Astrocyte (in vitro differentiated cells and primary cell): ENCODE results near the gene ZNF101. TPM values are rescaled to one million over a fixed set of nuclear protein-coding genes. Genes with fewer than 3 reads are reported as not detected.

ENCODE experiments used
- DNase-seq: peaks from one replicate; pipeline ENCODE4 v3.0.0-alpha.2; 2010; ENCODE audit warnings: low read depth
- FAIRE-seq: peaks from 2 replicates; lab custom pipeline; 2011; peaks lifted over from hg19 to GRCh38; lab: Jason Lieb, UNC
- H2AFZ ChIP-seq: 2 replicates; pipeline ENCODE4 v1.6.0; 2012; ENCODE audit warnings: low read depth, low read length, inconsistent platforms
- H3K27ac ChIP-seq: 2 replicates; pipeline ENCODE4 v1.5.1; 2011; ENCODE audit warnings: low read depth, low read length, inconsistent platforms
- H3K27me3 ChIP-seq: 2 replicates; pipeline ENCODE4 v1.6.0; 2011; ENCODE audit warnings: low read length, inconsistent platforms; ENCODE audit not compliant: insufficient read depth
- H3K36me3 ChIP-seq: 2 replicates; pipeline ENCODE4 v1.5.1; 2011; ENCODE audit warnings: low read length, inconsistent platforms; ENCODE audit not compliant: insufficient read depth
- H3K4me1 ChIP-seq: 2 replicates; pipeline ENCODE4 v1.5.1; 2011; ENCODE audit warnings: low read length, inconsistent platforms; ENCODE audit not compliant: insufficient read depth
- H3K4me2 ChIP-seq: 2 replicates; pipeline ENCODE4 v1.6.0; 2012; ENCODE audit warnings: low read length, inconsistent platforms
- H3K4me3 ChIP-seq: 2 replicates; pipeline ENCODE4 v1.5.1; 2011; ENCODE audit warnings: low read depth, mild to moderate bottlenecking, low read length, inconsistent platforms; ENCODE audit not compliant: insufficient read depth
- H3K79me2 ChIP-seq: 2 replicates; pipeline ENCODE4 v1.6.0; 2012; ENCODE audit warnings: mild to moderate bottlenecking, low read length, inconsistent platforms; ENCODE audit not compliant: insufficient read depth
- H3K9ac ChIP-seq: 2 replicates; pipeline ENCODE4 v1.6.0; 2012; ENCODE audit warnings: mild to moderate bottlenecking, low read length, inconsistent platforms
- H3K9me3 ChIP-seq: 2 replicates; pipeline ENCODE4 v1.5.1; 2012; ENCODE audit warnings: low read depth, mild to moderate bottlenecking, low read length, inconsistent platforms; ENCODE audit not compliant: insufficient read depth
- H4K20me1 ChIP-seq: 2 replicates; pipeline ENCODE4 v1.6.0; 2012; ENCODE audit warnings: low read length, inconsistent platforms; ENCODE audit not compliant: insufficient read depth
- H3K27ac Mint-ChIP-seq: one replicate; pipeline ENCODE4 v1.8.0; 2021; ENCODE audit warnings: mild to moderate bottlenecking, mixed read lengths; ENCODE audit not compliant: unreplicated experiment
- H3K27me3 Mint-ChIP-seq: one replicate; pipeline ENCODE4 v1.8.0; 2021; ENCODE audit warnings: low read depth, mixed read lengths; ENCODE audit not compliant: unreplicated experiment
- H3K36me3 Mint-ChIP-seq: one replicate; pipeline ENCODE4 v1.8.0; 2021; ENCODE audit warnings: low read depth, mixed read lengths; ENCODE audit not compliant: unreplicated experiment
- H3K4me1 Mint-ChIP-seq: one replicate; pipeline ENCODE4 v1.8.0; 2021; ENCODE audit warnings: low read depth, mixed read lengths; ENCODE audit not compliant: unreplicated experiment
- H3K4me3 Mint-ChIP-seq: one replicate; pipeline ENCODE4 v1.8.0; 2021; ENCODE audit warnings: mild to moderate bottlenecking, moderate library complexity, mixed read lengths; ENCODE audit not compliant: unreplicated experiment
- H3K9me3 Mint-ChIP-seq: one replicate; pipeline ENCODE4 v1.8.0; 2021; ENCODE audit warnings: mild to moderate bottlenecking, mixed read lengths; ENCODE audit not compliant: unreplicated experiment
- EZH2 ChIP-seq: IDR thresholded peaks from 2 replicates; pipeline ENCODE4 v1.6.1; 2012; ENCODE audit warnings: mild to moderate bottlenecking, low read length, inconsistent platforms; ENCODE audit not compliant: insufficient read depth
- total RNA-seq: library from RNA; stranded (reverse); gene quantifications from 2 replicates; pipeline ENCODE4 v1.2.1, GENCODE V29; 2021
- TF ChIP-seq, protein P1 (sequence below): IDR thresholded peaks from 2 replicates; pipeline ENCODE4 v1.5.1; 2011; ENCODE audit warnings: low read depth, mild to moderate bottlenecking, inconsistent platforms, low read length, moderate library complexity; ENCODE audit not compliant: insufficient read depth

Gene ZNF101
- total RNA-seq, 1 donor from 2014 or later = 8.9 TPM

DNA sequence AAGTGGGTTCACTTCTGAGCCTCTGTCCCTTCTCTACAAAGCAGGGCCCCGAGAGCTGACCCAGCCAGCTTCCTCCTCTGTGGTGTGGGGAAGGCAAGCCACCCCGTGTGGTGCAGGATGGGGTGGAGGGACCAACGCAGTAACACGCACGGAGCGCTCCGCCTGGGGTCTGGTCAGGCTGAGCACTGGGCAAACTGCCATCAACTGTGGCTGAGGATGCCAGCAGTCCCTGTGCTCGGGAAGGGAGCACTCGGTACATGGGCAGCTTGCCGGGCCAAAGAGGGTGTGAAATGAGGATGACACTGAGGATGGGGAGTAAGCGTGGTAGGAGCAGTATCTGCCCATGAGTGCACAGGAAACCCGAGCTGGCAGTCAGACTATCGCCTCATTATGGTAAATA is 17.6 kb upstream of the ZNF101 start:
- H3K36me3 Mint-ChIP-seq = peaks cover 23% of the 10 kb centered on the region
- Histone ChIP-seq H4K20me1 (peaks cover 12% of the 10 kb centered on the region), H3K4me1 (no peaks in the 10 kb centered on the region), H3K9ac (no peak overlapping the region), H3K4me2 (no peak overlapping the region), H3K27me3 (no peaks in the 10 kb centered on the region), H3K36me3 (peaks cover 31% of the 10 kb centered on the region), H2AFZ (no peak overlapping the region), H3K4me3 (no peak overlapping the region), H3K9me3 (no peaks in the 10 kb centered on the region), H3K79me2 (no peaks in the 10 kb centered on the region), H3K27ac (no peak overlapping the region)
- no peaks in the 10 kb centered on the region for H3K9me3 Mint-ChIP-seq
- DNase-seq = no peak
- H3K4me3 Mint-ChIP-seq = no peak overlapping the region
- FAIRE-seq = no peak
- H3K4me1 Mint-ChIP-seq = no peaks in the 10 kb centered on the region
- no peaks in the 10 kb centered on the region for H3K27me3 Mint-ChIP-seq
- TF ChIP-seq EZH2 = no peak
- TF ChIP-seq, protein P1, sequence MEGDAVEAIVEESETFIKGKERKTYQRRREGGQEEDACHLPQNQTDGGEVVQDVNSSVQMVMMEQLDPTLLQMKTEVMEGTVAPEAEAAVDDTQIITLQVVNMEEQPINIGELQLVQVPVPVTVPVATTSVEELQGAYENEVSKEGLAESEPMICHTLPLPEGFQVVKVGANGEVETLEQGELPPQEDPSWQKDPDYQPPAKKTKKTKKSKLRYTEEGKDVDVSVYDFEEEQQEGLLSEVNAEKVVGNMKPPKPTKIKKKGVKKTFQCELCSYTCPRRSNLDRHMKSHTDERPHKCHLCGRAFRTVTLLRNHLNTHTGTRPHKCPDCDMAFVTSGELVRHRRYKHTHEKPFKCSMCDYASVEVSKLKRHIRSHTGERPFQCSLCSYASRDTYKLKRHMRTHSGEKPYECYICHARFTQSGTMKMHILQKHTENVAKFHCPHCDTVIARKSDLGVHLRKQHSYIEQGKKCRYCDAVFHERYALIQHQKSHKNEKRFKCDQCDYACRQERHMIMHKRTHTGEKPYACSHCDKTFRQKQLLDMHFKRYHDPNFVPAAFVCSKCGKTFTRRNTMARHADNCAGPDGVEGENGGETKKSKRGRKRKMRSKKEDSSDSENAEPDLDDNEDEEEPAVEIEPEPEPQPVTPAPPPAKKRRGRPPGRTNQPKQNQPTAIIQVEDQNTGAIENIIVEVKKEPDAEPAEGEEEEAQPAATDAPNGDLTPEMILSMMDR = no peak
- H3K27ac Mint-ChIP-seq = no peak overlapping the region

DNA sequence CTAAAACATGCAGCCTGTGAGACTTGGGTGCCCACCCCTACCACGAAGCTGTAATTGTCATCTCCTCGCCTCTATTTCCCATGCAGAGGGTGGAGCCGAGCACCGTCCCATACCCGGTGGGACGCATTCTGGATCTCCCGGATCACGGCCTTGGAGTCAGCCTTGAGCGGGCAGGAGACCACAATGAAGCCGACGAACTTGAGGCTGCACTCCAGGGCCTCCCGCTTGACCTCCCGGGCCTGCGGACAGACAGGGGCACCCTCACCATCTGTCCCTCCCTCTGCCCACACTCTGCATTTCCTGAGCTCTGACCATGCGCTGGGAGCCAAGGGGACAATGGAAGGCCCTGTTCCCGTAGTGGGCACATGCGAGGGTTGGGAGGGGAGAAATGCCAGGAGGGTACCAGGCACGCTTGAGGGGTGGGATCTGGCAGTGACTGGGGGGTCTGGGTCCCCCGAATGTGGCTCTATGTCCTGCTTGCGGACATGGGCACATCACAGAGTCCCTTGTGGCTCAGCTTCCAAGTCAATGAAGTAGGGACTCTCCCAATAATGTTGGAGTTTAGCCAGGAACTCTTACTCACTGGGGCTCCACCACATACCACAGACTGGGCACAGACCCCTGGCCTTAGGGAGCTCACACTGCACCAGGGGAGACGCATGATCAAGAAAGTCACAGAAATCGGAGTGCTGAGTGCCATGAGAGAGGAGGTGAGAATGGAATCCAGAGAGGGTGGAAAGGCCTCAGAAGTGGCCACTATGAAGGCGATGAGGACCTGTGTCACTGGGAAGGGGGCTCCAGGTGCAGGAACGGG is 15.9 kb upstream of the ZNF101 start:
- H3K36me3 ChIP-seq = peaks cover 31% of the 10 kb centered on the region
- no peak overlapping the region for H3K27ac ChIP-seq
- H3K4me3 ChIP-seq = no peak overlapping the region
- FAIRE-seq (no peak), DNase-seq (no peak)
- peaks cover 20% of the 10 kb centered on the region for H3K36me3 Mint-ChIP-seq
- H3K4me3 Mint-ChIP-seq = no peak overlapping the region
- H3K9ac ChIP-seq = no peak overlapping the region
- peak overlapping the region; percentile 63 for H3K27ac Mint-ChIP-seq
- H2AFZ ChIP-seq = no peak overlapping the region
- no peaks in the 10 kb centered on the region for H3K27me3 Mint-ChIP-seq
- no peaks in the 10 kb centered on the region for H3K4me1 ChIP-seq
- H3K79me2 ChIP-seq = no peaks in the 10 kb centered on the region
- no peaks in the 10 kb centered on the region for H3K27me3 ChIP-seq
- peaks cover 21% of the 10 kb centered on the region for H4K20me1 ChIP-seq
- H3K9me3 ChIP-seq = no peaks in the 10 kb centered on the region
- no peak for TF ChIP-seq EZH2
- TF ChIP-seq, protein P1 = no peak
- no peaks in the 10 kb centered on the region for H3K4me1 Mint-ChIP-seq
- no peaks in the 10 kb centered on the region for H3K9me3 Mint-ChIP-seq
- no peak overlapping the region for H3K4me2 ChIP-seq

DNA sequence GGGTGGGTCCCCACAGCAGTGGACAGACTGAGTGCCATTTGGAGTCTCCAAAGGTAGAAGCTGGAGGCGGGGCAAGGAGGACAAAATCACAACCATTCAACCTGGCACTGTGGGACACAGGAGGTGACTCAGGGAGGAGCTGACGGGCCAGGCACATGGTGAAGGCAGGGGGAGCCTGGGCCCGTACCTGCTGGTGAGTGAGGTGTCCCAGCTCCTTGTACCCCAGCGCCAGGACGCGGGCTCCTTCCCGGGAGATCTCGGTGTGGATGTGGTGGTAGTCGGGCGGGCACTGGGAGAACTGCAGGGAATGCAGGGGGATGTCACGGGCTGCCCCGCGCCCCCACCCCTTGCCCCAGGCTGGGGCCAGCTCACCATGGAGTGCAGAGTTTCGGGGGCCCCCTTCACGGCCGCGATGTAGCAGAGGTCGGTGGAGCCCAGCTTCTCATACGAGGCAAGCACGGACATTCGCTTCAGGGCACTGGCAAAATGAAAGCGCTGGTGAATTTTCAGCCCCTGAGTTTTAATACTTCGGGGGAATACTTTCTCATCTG is 15.0 kb upstream of the ZNF101 start:
- Mint-ChIP-seq H3K4me1 (no peaks in the 10 kb centered on the region), H3K9me3 (no peaks in the 10 kb centered on the region), H3K27ac (no peak overlapping the region), H3K36me3 (peaks cover 18% of the 10 kb centered on the region), H3K4me3 (no peak overlapping the region), H3K27me3 (no peaks in the 10 kb centered on the region)
- H3K4me1 ChIP-seq = no peaks in the 10 kb centered on the region
- H3K9ac ChIP-seq = no peak overlapping the region
- peaks cover 37% of the 10 kb centered on the region for H3K36me3 ChIP-seq
- no peaks in the 10 kb centered on the region for H3K9me3 ChIP-seq
- no peak overlapping the region for H3K4me2 ChIP-seq
- H3K27me3 ChIP-seq = no peaks in the 10 kb centered on the region
- H3K27ac ChIP-seq = no peak overlapping the region
- no peak overlapping the region for H3K4me3 ChIP-seq
- no peak overlapping the region for H2AFZ ChIP-seq
- H3K79me2 ChIP-seq = peaks cover 2% of the 10 kb centered on the region
- no peak for FAIRE-seq
- H4K20me1 ChIP-seq = peaks cover 21% of the 10 kb centered on the region
- no peak for TF ChIP-seq EZH2
- TF ChIP-seq, protein P1 = no peak
- DNase-seq = no peak
